HG03432 (cell line): ENCODE data around the gene CMIP.

Source experiments
- ATAC-seq: cut with Tn5 transposase; IDR thresholded peaks from one replicate; pipeline ENCODE4 v1.9.1; 2021; ENCODE audit warnings: mild to moderate bottlenecking, moderate library complexity; ENCODE audit not compliant: unreplicated experiment

Gene CMIP

GRCh38 chr16:81694494-81695280 is 250.1 kb downstream of the CMIP start:
- no peak for ATAC-seq

GRCh38 chr16:81695321-81696165 is 250.9 kb downstream of the CMIP start:
- no peak for ATAC-seq

- no peak for ATAC-seq
Measured at GRCh38 chr16:81696166-81696960, 251.8 kb downstream of the CMIP start.

GRCh38 chr16:81696961-81697615 is 252.5 kb downstream of the CMIP start:
- no peak for ATAC-seq

- no peak for ATAC-seq
Measured at GRCh38 chr16:81697616-81698309, 253.2 kb downstream of the CMIP start.

GRCh38 chr16:81698310-81698641 is 253.7 kb downstream of the CMIP start:
- ATAC-seq = no peak

- ATAC-seq = no peak
Measured at GRCh38 chr16:81699596-81699995, 255.0 kb downstream of the CMIP start.

GRCh38 chr16:81700071-81700779 is 255.6 kb downstream of the CMIP start:
- ATAC-seq = no peak

GRCh38 chr16:81700780-81701165 is 256.2 kb downstream of the CMIP start:
- ATAC-seq = no peak

- ATAC-seq = no peak
Measured at GRCh38 chr16:81701296-81701970, 256.8 kb downstream of the CMIP start.

GRCh38 chr16:81702506-81702905 is 257.9 kb downstream of the CMIP start:
- ATAC-seq = no peak

- no peak for ATAC-seq
Measured at GRCh38 chr16:81703177-81704155, 258.9 kb downstream of the CMIP start.

- ATAC-seq = no peak
Measured at GRCh38 chr16:81705261-81705660, 260.7 kb downstream of the CMIP start.

GRCh38 chr16:81706327-81707295 is 262.0 kb downstream of the CMIP start:
- no peak for ATAC-seq

GRCh38 chr16:81707411-81708265 is 263.0 kb downstream of the CMIP start:
- ATAC-seq = no peak
